Astrocyte of the cerebellum (primary cell): ENCODE data around the gene CDK18.
A peak's percentile ranks its signal among the peaks of the same experiment; 100 is the strongest.

ENCODE experiments used
- DNase-seq: peaks from one replicate; pipeline ENCODE4 v3.0.0-alpha.2; 2011; ENCODE audit warnings: low read depth
- H3K4me3 ChIP-seq: 2 replicates; pipeline ENCODE4 v1.5.1; 2011; ENCODE audit warnings: mild to moderate bottlenecking, low read depth, low read length, moderate library complexity
- CTCF ChIP-seq: IDR thresholded peaks from 2 replicates; pipeline ENCODE4 v1.5.1; 2012; ENCODE audit warnings: low read length, low read depth, moderate library complexity, mild to moderate bottlenecking; ENCODE audit errors: missing control alignments
- in situ Hi-C: cut with HindIII; loops from 2 replicates; pipeline ENCODE4 v1.10.0; 2017; ENCODE audit warnings: low sequenced_read_pairs

Gene CDK18

GRCh38 chr1:205504311-205505075 is at the start of gene CDK18:
Gene CDK18 (plus strand): TSS chr1:205504669. CDS start chr1:205523168, 18,499 bp downstream.
- in situ Hi-C loops, result no loop called here
- DNase-seq, result no peak
- TF ChIP-seq CTCF, result no peak
- H3K4me3 ChIP-seq, result peak within 1 kb of the TSS; percentile 45

- in situ Hi-C loops, result no loop called here
- no peak for DNase-seq
- no peak for TF ChIP-seq CTCF
- H3K4me3 ChIP-seq, result no peak overlapping the region
Observed at GRCh38 chr1:205454903-205455335, 49.5 kb upstream of the CDK18 start.

GRCh38 chr1:205455581-205456382 is 48.7 kb upstream of the CDK18 start, which contains the start of gene BLACAT1:
Gene BLACAT1 (minus strand): TSS chr1:205456045.
- TF ChIP-seq CTCF, result no peak
- no peak within 1 kb of the TSS for H3K4me3 ChIP-seq
- in situ Hi-C loops, result no loop called here

GRCh38 chr1:205456383-205456867 is 48.0 kb upstream of the CDK18 start:
- no peak for TF ChIP-seq CTCF
- in situ Hi-C loops, result no loop called here
- no peak for DNase-seq
- no peak overlapping the region for H3K4me3 ChIP-seq

More at GRCh38 chr1:205455581-205456382, 48.7 kb upstream of the CDK18 start, which contains the start of gene BLACAT1:
- DNase-seq, result no peak

GRCh38 chr1:205456868-205457745 is 47.4 kb upstream of the CDK18 start:
- H3K4me3 ChIP-seq, result no peak overlapping the region
- in situ Hi-C loops, result no loop called here
- no peak for DNase-seq
- TF ChIP-seq CTCF, result no peak
